Measurements from ENCODE around the gene PRDM5. TPM values are rescaled to one million over a fixed set of nuclear protein-coding genes. Genes with fewer than 3 reads are reported as not detected.

The PRDM5 gene
- polyA plus RNA-seq, 1 donor from 2014 or later = 1.6 TPM

DNA sequence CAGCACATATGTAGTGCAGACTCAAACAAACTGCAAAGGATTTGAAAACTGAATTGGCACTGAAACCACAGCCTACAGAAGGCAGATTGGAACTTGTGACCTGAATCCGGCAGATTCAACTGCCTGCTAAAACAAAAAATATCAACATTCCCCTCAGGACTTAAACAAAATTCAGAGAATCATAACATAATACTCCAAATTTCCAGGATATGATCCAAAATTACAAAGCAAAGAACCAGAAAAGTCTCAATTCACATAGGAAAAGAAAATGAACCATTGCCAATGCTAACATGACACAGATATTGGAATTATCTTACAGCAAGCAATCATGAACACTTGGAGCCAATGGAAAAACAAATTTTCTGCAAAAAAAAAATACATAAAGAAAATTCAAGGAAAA is 250.4 kb downstream of the PRDM5 start:
- H3F3A ChIP-seq (ENCODE audit: insufficient read depth, low read length, poor library complexity, severe bottlenecking) = no peaks in the 10 kb centered on the region
- H3K4me2 ChIP-seq (ENCODE audit: low read length) = no peak overlapping the region
- H3K79me2 ChIP-seq (replicated peaks; ENCODE audit: insufficient read depth, low read length) = no peaks in the 10 kb centered on the region
- H3K9me3 ChIP-seq (ENCODE audit: low read length) = no peaks in the 10 kb centered on the region
- no peaks in the 10 kb centered on the region for H3K9me2 ChIP-seq (ENCODE audit: insufficient read depth, low read length)
- no peak overlapping the region for H3K27ac ChIP-seq (ENCODE audit: low read length)
- no peak overlapping the region for H3K9ac ChIP-seq (ENCODE audit: low read length)
- no peaks in the 10 kb centered on the region for H3K27me3 ChIP-seq (ENCODE audit: insufficient read depth, low read depth, low read length)
- no peak overlapping the region for H3K4me3 ChIP-seq (ENCODE audit: low read length)
- H2AFZ ChIP-seq (ENCODE audit: low read depth, low read length) = no peak overlapping the region
- no peak for TF ChIP-seq RAD21 (conservative IDR thresholded peaks at IDR 0.05)
- H4K20me1 ChIP-seq (ENCODE audit: insufficient read depth) = no peaks in the 10 kb centered on the region
- no peaks in the 10 kb centered on the region for H3K36me3 ChIP-seq (ENCODE audit: insufficient read depth, low read length)

DNA sequence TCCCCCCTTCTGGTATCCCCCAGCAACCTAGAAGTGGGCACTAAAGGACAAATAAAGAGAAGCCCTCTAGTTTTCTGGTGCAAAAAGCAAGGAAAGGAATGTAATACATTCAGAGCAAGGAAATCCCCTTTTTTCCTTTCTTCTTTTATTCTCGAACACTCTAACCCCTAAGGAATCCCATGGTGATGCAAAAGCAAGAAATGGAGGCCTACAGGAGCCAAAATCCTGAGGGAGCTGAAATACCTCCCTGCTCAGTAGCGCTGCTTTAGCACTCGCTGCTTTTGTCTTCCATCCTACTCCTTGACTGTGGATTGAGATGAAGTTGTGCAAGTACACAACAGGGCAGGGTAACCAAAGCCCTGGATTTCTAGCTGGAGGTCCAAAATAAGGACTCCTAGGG is 251.0 kb downstream of the PRDM5 start:
- Histone ChIP-seq H3K9me2 (ENCODE audit: insufficient read depth, low read length) (no peaks in the 10 kb centered on the region), H3K4me3 (ENCODE audit: low read length) (no peak overlapping the region), H3K27me3 (ENCODE audit: insufficient read depth, low read depth, low read length) (no peaks in the 10 kb centered on the region), H3K4me2 (ENCODE audit: low read length) (no peak overlapping the region), H3K36me3 (ENCODE audit: insufficient read depth, low read length) (no peaks in the 10 kb centered on the region), H3K9ac (ENCODE audit: low read length) (no peak overlapping the region), H3F3A (ENCODE audit: insufficient read depth, low read length, poor library complexity, severe bottlenecking) (no peaks in the 10 kb centered on the region), H2AFZ (ENCODE audit: low read depth, low read length) (no peak overlapping the region), H3K79me2 (replicated peaks; ENCODE audit: insufficient read depth, low read length) (no peaks in the 10 kb centered on the region), H3K9me3 (ENCODE audit: low read length) (no peaks in the 10 kb centered on the region), H4K20me1 (ENCODE audit: insufficient read depth) (no peaks in the 10 kb centered on the region), H3K27ac (ENCODE audit: low read length) (no peak overlapping the region)
- TF ChIP-seq SMC3 (conservative IDR thresholded peaks at IDR 0.05; ENCODE audit: poor library complexity) (no peak), EZH2 (IDR thresholded peaks at IDR 0.05; ENCODE audit: borderline replicate concordance, insufficient read depth, low read length, poor library complexity, severe bottlenecking) (no peak), MXI1 (conservative IDR thresholded peaks at IDR 0.05; ENCODE audit: poor library complexity, severe bottlenecking) (no peak), EP300 (conservative IDR thresholded peaks at IDR 0.05; ENCODE audit: poor library complexity, severe bottlenecking) (no peak), POLR2AphosphoS5 (IDR thresholded peaks at IDR 0.05) (no peak), TAF1 (IDR thresholded peaks at IDR 0.05; ENCODE audit: low read depth) (no peak), RAD21 (conservative IDR thresholded peaks at IDR 0.05) (no peak)
- TF ChIP-seq, protein P1, sequence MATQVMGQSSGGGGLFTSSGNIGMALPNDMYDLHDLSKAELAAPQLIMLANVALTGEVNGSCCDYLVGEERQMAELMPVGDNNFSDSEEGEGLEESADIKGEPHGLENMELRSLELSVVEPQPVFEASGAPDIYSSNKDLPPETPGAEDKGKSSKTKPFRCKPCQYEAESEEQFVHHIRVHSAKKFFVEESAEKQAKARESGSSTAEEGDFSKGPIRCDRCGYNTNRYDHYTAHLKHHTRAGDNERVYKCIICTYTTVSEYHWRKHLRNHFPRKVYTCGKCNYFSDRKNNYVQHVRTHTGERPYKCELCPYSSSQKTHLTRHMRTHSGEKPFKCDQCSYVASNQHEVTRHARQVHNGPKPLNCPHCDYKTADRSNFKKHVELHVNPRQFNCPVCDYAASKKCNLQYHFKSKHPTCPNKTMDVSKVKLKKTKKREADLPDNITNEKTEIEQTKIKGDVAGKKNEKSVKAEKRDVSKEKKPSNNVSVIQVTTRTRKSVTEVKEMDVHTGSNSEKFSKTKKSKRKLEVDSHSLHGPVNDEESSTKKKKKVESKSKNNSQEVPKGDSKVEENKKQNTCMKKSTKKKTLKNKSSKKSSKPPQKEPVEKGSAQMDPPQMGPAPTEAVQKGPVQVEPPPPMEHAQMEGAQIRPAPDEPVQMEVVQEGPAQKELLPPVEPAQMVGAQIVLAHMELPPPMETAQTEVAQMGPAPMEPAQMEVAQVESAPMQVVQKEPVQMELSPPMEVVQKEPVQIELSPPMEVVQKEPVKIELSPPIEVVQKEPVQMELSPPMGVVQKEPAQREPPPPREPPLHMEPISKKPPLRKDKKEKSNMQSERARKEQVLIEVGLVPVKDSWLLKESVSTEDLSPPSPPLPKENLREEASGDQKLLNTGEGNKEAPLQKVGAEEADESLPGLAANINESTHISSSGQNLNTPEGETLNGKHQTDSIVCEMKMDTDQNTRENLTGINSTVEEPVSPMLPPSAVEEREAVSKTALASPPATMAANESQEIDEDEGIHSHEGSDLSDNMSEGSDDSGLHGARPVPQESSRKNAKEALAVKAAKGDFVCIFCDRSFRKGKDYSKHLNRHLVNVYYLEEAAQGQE (IDR thresholded peaks at IDR 0.05; ENCODE audit: borderline replicate concordance) = no peak
- TF ChIP-seq, protein P2, sequence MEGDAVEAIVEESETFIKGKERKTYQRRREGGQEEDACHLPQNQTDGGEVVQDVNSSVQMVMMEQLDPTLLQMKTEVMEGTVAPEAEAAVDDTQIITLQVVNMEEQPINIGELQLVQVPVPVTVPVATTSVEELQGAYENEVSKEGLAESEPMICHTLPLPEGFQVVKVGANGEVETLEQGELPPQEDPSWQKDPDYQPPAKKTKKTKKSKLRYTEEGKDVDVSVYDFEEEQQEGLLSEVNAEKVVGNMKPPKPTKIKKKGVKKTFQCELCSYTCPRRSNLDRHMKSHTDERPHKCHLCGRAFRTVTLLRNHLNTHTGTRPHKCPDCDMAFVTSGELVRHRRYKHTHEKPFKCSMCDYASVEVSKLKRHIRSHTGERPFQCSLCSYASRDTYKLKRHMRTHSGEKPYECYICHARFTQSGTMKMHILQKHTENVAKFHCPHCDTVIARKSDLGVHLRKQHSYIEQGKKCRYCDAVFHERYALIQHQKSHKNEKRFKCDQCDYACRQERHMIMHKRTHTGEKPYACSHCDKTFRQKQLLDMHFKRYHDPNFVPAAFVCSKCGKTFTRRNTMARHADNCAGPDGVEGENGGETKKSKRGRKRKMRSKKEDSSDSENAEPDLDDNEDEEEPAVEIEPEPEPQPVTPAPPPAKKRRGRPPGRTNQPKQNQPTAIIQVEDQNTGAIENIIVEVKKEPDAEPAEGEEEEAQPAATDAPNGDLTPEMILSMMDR (IDR thresholded peaks at IDR 0.05; ENCODE audit: poor library complexity, severe bottlenecking) = no peak

DNA sequence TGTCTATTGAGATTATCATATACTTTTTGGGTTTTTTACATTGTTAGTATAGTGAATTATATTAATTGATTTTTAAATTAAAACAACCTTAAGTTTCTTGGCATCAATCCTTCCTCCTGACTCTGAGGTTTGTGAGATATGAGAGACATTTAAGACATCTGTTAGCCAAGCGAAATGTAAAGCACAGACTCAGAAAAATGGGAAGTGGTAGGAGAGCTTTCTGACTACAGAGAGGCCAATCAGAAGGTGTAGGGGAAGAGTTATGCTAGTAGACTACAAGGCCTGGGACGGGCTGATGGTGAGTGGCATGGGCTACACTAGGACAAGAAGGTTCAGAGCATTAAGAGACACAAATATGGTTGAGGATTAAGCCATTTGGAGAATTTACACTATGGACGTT is 255.4 kb downstream of the PRDM5 start:
- H3K27me3 ChIP-seq (ENCODE audit: insufficient read depth, low read depth, low read length) = no peaks in the 10 kb centered on the region
- no peak overlapping the region for H3K4me3 ChIP-seq (ENCODE audit: low read length)
- no peaks in the 10 kb centered on the region for H3K9me2 ChIP-seq (ENCODE audit: insufficient read depth, low read length)
- no peaks in the 10 kb centered on the region for H4K20me1 ChIP-seq (ENCODE audit: insufficient read depth)
- no peaks in the 10 kb centered on the region for H3K79me2 ChIP-seq (replicated peaks; ENCODE audit: insufficient read depth, low read length)
- no peak overlapping the region for H3K27ac ChIP-seq (ENCODE audit: low read length)
- H3K9me3 ChIP-seq (ENCODE audit: low read length) = no peaks in the 10 kb centered on the region
- no peaks in the 10 kb centered on the region for H3K36me3 ChIP-seq (ENCODE audit: insufficient read depth, low read length)
- TF ChIP-seq MXI1 (conservative IDR thresholded peaks at IDR 0.05; ENCODE audit: poor library complexity, severe bottlenecking) = no peak
- TF ChIP-seq, protein P1 (IDR thresholded peaks at IDR 0.05; ENCODE audit: borderline replicate concordance) = no peak
- TF ChIP-seq EZH2 (IDR thresholded peaks at IDR 0.05; ENCODE audit: borderline replicate concordance, insufficient read depth, low read length, poor library complexity, severe bottlenecking) = no peak
- TF ChIP-seq SMC3 (conservative IDR thresholded peaks at IDR 0.05; ENCODE audit: poor library complexity) = no peak
- no peak for TF ChIP-seq TAF1 (IDR thresholded peaks at IDR 0.05; ENCODE audit: low read depth)
- TF ChIP-seq RAD21 (conservative IDR thresholded peaks at IDR 0.05) = no peak
- TF ChIP-seq EP300 (conservative IDR thresholded peaks at IDR 0.05; ENCODE audit: poor library complexity, severe bottlenecking) = no peak
- TF ChIP-seq, protein P2 (IDR thresholded peaks at IDR 0.05; ENCODE audit: poor library complexity, severe bottlenecking) = no peak
- TF ChIP-seq POLR2AphosphoS5 (IDR thresholded peaks at IDR 0.05) = no peak
- H3K4me2 ChIP-seq (ENCODE audit: low read length) = no peak overlapping the region
- no peak overlapping the region for H3K9ac ChIP-seq (ENCODE audit: low read length)
- no peaks in the 10 kb centered on the region for H3F3A ChIP-seq (ENCODE audit: insufficient read depth, low read length, poor library complexity, severe bottlenecking)
- H2AFZ ChIP-seq (ENCODE audit: low read depth, low read length) = no peak overlapping the region
